ENCODE results near the gene NCK2. TPM values are rescaled to one million over a fixed set of nuclear protein-coding genes. Genes with fewer than 3 reads are reported as not detected.

The NCK2 gene
- 10 to 100 TPM; 65.2 to 71.4 (median 68.9) TPM for polyA plus RNA-seq (ENCODE audit: insufficient read length in 4 of 4)

DNA sequence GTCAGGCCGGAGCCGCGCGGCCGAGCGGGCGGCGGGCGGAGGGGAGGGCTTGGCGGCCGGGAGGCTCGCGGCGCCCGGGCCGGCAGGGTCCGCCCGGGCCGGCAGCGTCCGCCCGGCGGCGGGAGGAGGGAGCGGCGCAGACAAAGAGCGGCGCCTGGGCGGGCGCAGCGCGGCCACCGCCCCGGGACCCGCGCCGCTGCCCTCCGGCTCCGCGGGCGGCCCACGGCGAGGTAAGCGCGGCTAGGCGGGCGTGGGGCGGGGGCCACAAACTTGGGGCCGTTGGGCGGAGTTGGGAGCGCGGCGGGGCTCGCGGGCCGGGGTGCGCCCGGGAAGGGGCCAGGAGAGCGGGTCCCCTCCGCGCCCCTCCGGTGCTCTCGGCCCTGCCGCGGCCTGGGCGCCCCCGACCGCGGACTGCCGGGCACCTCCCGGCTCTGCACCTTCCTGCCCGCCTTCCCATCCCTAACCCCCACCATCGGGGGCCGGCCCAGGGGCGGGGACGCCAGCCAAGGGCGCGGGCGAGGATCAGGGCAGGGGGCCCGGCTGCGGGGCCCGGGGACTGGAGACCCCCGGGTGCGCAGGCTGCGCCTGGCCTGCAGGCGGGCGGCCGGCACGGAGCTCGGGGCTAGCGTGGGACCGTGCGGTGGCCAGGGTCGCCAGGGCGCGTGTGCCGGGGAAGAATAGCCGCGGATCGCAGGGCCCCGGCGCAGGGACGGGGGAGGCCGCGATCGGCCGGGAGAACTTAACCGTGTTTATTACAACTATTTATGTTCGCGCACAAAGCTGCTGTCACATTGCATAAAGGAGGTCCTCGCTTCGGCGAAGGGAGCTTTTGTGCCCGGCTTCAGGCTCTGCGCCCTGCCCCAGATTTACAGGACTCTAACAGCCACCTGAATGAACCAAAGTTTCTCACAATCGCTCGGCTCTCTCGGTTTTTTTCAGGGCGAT, at the start of gene NCK2:
Gene NCK2 (plus strand): TSS at position 4 of the 945 bp plus-strand sequence. CDS start 110,152 bp downstream, outside the sequence.
- peak in 2 of 4 donors; percentile 20 to 26 for DNase-seq (ENCODE audit: low read depth in 4 of 4, low spot score in 3 of 4)

DNA sequence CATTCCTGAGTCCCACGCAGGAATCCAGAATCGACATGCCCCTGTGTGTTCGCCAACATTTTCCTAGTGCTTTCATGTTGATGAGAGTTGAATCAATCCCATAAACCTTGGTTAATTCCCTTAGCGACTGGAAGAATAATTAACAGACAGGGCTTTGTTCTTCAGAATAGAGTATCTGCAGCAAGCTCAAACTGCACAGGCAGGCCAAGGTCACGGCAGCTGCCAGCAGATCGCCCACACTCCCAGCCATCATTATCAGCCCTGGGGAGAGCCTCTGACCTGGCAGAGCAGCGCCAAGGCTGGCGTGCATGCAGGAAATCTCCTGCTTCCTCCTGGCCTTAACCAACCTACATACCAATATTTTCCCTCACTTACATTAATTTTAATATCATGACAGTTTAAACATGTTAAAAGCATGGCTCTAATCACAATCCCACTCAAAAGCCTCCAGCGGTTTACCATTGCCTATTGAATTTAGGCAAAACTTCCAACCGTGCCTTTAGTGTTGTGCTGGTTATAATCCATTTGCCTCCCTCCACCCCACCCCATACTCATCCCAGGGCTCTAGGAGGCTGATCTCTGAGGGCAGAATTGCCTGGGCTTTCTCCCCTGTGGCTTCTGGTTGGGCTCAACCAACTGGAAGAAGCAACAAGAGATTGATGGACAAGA, 46.8 kb upstream of the NCK2 start:
- DNase-seq (ENCODE audit: low read depth in 4 of 4, low spot score in 3 of 4): no peak

DNA sequence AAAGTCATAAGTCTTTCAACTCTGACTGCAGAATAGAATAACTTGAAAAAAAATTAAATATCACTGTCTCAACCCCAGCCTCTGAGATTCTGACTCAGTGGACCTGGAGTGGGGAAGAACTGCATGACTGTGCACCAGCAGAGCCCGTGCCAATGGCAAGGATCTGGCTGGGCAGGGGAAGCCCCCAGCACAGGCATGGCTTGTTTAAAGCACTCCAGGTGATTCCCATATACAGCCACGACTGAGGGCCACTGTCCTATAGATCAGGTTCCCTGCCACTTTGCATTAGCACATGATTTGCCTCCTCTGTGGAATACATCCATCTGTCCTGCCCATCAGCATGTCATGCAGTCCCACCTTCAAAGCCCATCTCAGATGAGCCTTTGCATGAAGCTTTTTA, 45.9 kb upstream of the NCK2 start:
- DNase-seq (ENCODE audit: low read depth in 4 of 4, low spot score in 3 of 4): no peak

DNA sequence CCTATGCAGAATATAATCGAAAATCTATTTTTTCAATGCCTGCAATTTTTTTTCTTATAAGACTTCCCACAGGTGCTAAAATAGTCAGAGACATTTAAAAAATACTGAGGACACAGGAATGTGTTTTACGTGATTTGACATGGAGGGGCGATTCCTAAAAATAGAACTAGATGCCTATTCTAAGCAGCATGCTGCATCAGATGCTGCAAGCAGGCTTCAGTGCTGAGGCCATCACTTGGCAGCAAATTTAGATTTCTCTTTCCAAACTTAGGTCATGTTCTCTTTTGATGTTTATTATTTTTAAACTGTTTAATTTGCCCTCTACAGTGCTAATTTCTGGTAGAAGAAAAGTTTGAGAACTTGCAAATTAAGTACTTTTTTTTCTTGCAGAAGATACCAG, 43.7 kb upstream of the NCK2 start:
- DNase-seq (ENCODE audit: low read depth in 4 of 4, low spot score in 3 of 4): no peak

DNA sequence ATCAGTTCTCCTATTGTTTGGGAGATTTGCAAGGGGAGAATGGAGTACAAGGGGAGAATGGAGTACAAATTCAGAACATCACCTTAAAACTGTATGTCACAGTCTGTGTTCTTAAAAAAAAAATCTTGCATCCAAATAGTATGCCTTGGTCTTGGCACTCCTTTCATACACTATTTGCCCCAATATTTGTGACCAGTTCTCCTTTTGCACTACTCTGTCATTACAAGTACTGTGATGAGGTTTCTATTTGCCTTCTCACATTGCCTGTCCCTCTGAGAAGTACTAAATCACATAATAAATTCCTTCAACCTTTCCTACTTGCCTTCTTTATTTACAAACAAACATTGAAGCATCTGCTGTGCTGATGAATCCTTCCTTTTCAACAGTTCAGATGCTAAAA, 36.0 kb upstream of the NCK2 start:
- no peak for DNase-seq (ENCODE audit: low read depth in 4 of 4, low spot score in 3 of 4)

DNA sequence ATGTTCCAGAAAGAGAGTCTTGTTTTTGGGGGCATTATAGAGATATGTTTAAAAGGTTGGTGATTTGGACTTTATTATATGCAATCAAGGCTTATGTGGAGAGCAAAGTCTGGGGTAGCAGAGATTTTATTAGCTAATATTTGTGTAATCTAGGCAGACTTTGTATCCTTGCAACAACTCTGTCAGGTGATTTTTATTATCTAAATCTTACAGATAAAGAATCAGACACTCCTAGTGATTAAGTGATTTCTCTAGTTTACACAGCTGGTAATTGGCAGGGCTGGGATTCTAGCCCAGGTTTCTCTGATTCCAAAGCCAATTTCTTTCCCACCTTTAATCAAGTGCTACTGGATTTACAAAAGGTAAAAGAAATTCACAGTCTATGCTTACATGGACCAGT, 33.3 kb upstream of the NCK2 start:
- DNase-seq (ENCODE audit: low read depth in 4 of 4, low spot score in 3 of 4): no peak

DNA sequence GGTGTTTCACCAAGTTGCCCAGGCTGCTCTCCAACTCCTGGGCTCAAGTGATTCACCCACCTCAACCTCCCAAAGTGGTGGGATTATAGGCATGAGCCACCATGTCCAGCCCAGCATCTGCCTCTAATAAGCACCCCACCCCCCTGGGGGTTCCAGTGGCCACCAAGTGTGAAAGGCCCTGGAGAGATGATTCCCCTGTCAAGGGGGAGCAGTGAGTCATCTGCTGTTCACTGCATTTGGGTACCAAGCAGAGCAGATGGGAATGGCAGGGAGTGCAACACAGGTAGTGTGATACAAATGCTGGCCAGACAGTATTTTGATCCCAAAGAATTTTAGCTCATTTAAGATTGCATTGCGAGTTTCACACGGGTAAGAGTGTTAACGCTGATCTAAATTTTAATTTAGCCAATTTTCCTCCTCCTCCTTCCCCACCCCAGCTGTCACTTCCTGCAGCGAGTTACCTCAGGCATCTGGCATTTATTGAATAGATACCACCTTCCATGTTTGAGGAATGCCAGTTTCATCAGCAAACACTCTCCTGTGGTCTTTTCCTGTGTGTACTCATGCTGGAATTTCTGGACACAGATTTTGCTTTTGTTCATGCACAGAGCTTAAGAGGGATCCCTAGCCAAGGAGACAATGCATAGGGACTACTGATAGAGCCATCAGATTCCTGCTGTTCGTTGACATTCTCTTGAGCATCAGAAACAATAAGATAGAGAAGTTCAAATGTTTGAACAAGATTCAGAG, 32.4 kb upstream of the NCK2 start:
- DNase-seq (ENCODE audit: low read depth in 4 of 4, low spot score in 3 of 4): no peak

DNA sequence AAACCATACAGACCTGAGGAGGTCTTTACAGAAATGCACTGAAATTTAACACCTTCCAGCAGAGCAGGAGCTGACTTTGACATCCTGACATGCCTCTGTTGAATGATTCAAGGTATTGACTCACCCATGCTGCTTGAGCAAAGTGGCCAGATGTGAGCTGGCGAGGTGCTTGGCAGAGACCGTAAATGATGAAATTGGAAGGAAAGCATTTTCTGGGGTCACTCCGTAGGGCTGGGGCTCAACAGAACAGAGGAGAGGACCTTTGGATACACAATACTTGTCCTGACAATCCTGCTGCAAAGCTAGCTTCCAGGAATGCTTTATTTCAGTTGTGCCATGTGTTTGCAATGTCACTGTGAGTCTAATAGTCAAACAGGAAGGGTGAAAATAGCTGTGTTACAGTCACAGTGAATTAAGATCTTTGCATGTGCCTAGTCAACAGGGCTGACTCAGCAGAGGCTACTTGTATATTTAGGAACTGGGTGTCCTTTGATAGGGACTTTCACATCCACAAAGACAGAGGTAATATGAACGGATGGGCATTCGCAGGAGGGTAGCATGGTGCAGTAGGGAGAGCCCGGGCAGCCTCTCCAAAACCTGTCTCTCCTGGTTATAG, 31.6 kb upstream of the NCK2 start:
- DNase-seq (ENCODE audit: low read depth in 4 of 4, low spot score in 3 of 4): no peak

DNA sequence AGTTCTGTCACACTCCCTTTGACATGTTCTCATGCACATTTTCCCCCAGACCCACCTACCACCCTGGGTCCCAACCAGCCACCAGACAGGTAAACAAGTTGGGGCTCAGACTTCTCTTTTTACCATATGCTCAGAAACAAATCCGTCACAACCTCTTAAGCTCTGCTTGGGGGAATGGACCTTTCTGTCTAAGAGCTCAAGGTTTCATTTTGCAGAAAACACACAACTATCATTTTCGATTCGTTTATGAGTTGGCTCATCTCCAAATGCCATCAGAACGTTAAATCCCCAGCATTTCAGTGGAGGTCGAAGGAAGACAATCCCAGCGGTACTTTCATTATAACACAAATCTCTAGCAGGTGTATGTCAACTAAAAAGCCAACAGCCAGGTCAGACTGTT, 30.6 kb upstream of the NCK2 start:
- no peak for DNase-seq (ENCODE audit: low read depth in 4 of 4, low spot score in 3 of 4)

DNA sequence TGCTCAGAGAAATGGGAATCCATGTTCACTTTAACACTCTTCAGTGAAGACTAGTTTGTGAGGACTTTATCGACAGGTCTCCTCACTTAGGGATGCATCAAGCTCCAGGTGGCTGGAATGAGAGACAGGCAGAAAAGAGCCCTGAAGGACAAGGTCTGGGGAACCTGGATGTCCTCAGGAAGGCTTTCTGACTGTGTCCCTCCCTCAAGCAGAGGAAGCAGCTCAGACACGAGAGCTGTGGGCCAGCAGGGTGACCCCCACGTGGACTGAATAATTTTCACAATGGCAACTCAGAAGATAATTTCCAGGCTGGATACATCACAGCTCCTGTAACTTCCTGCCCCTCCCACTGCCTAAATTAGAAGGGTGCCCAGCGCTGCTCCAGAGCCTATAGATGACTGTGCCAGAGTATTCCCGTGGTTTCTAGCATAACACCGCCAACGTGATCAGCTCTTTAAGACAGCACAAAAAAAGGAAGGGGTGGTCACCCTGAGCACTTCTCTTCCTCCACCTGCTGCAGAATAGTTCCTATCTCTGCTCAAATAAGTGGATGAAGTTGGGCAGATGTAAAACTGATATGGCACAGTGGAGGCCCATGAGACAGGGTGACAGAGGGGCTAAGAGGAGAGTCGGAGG, 25.7 kb upstream of the NCK2 start:
- DNase-seq (ENCODE audit: low read depth in 4 of 4, low spot score in 3 of 4): no peak

DNA sequence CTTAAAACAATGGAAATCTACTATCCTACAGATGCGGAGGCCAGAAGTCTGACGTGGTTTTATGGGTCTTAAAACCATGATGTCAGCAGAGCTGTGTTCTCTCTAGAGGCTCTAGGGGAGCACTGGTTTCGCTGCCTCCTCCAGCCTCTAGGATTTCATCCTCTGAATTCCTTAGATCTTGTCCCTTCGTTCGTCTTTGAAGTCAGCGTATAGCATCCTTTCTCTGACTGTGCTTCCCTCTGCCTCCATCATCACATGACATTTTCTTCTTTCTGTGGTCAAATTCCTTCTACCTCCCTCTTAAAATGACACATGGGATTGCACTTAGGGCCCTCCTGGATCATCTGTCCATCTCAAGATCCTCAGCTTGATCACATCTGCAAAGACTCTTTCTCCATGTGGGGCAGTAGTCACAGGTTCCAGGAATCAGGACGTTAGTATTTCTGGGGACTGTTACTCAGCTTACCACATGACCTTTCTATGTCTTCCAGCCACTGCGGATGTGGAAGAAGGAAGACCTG, 22.7 kb upstream of the NCK2 start:
- DNase-seq (ENCODE audit: low read depth in 4 of 4, low spot score in 3 of 4): no peak

DNA sequence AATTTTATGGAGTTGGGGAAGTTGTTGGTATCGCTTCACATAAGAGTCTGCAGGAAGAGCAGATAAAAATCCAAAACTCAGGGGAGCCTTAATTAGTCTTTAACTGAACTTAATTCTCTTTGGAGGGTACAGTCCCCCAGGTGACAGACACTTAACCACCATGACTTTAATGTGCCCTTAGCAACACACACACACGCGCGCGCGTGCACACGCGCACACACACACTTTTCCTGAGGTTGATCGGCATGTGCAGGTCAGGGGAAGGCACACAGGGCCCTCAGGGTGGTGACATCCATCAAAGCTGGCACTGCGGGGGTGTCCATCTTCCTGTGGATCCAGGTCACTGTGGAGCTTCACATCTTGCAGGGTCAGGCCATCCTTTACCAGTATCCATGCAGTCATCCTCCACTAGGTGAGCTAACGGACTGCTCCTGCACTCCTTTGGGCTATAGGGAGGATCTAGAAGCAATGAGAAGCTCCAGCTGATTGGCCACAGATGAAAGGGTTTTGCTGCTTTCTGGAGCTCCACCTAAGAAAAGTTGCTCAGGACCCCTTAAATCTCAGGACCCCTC, 21.9 kb upstream of the NCK2 start:
- DNase-seq (ENCODE audit: low read depth in 4 of 4, low spot score in 3 of 4): no peak

DNA sequence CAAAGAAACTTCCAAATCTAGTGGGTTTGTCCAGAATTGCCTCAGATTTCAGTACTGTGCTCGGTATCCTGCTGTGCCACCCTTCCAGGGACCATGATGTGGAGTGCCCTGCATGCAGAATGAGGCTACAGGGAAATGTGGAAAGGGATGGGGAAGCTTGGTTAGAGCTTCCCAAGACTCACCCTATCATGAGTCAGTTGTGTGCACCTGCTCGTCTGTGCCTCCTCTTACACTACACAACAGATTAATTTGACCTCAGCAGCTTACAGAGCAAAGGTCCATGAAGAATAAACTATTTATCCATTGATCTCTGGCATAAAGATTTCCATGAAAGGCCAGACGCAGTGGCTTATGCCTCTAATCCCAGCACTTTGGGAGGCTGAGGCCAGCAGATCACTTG, 21.3 kb upstream of the NCK2 start:
- DNase-seq (ENCODE audit: low read depth in 4 of 4, low spot score in 3 of 4): no peak

DNA sequence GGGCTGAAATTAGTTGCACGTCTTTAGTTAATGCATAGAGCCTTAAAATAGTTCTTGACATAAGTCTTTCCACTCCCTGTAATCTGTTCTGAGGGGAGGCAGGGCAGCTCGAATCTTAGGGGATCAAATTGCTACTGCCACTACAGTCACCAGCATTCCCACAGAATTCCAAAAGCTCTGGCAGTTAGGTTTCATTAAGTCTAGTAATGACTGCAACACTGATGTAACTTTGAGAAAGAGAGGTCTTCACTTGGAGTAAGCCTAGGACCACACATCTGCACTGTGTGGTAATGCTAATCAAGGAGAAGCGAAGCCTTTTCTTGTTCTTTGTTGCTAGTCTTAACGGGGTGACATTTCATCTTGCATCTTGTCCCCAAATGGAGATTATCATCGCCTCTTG, 19.3 kb upstream of the NCK2 start:
- no peak for DNase-seq (ENCODE audit: low read depth in 4 of 4, low spot score in 3 of 4)

DNA sequence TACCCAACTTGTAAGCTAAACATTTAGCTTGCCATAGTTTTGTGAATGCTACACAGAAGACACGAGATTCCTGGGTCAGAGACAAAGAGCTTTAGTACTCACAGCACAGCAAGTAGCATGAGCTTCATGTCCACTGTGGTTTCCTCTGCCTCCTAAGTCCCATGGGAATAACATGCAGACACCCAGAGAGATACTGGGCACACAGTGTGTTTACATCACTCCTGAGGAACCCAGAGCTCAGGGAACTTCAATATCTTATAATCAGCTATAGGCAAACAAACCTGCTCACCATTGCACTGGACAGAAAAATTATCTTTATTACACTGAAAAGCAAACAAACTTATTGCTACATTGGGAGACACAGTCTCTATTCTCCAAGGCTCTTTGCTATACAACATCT, 14.5 kb upstream of the NCK2 start:
- no peak for DNase-seq (ENCODE audit: low read depth in 4 of 4, low spot score in 3 of 4)

DNA sequence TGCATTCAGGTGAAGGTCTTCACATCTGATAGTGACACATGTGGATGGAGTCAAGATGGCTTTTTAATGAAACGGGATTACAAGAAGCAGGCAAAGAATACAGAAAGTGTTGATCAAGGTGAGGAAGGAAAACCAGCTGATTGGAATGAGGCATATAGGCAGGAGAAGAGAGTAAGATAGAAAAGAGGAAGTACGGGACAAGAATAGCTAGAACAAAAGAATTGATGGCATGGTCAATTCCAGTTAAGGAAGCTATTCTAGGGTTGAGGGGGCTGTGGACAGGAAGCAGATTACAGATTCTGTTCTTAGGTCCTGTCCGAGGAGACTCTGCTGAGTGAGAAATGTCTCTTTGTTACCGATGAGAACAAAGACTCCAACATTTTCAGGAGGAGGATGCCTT, 13.2 kb upstream of the NCK2 start:
- DNase-seq (ENCODE audit: low read depth in 4 of 4, low spot score in 3 of 4): no peak

DNA sequence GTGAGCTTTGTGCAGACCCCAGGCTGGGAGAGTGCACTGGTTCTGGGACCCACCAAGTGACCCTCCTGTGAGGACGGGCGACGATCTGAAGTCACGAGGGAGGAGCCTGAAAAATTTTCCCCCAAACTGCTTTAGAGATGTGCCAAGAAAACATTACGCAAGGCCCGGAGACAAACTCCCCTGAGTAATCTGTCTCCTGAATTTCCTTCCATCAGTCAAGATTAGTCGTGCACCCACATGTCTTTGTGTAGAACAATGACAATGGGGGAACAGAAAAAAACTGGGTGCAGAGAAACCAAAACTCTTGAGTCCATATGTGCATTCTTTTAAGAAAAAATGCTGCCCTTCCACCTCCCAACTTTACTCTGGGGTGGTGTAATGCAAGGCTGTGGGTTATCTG, 12.6 kb upstream of the NCK2 start:
- no peak for DNase-seq (ENCODE audit: low read depth in 4 of 4, low spot score in 3 of 4)

DNA sequence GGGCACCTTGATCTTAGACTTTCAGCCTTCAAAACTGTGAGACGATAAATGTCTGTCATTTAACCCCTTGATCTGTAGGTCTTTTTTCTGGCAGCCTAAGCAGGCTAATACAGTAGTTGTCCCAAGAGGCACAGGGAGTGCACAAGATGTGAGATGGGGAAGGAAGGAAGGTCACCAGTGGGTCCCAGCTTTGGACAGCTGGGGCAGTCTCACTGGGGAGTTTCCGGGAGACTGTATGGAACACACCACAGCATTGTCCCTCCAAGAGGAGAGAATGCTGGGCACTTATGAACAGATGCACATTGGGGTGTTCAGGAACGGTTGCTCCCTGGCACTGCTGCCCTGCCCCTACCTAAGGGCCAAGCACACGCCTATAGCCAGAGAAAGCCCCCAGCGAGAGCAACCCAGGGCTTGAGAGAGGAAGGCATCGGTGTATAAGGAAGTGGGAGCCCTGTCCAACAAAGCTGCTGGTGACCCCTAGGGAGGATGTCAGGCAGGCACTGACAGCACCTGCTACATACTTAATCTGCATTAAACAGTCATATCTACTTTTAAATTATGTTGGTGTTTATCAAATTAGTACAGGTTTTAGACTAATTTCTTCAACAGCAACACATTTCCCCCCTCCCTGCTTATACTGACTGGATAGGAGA, 11.6 kb upstream of the NCK2 start:
- DNase-seq (ENCODE audit: low read depth in 4 of 4, low spot score in 3 of 4): no peak

DNA sequence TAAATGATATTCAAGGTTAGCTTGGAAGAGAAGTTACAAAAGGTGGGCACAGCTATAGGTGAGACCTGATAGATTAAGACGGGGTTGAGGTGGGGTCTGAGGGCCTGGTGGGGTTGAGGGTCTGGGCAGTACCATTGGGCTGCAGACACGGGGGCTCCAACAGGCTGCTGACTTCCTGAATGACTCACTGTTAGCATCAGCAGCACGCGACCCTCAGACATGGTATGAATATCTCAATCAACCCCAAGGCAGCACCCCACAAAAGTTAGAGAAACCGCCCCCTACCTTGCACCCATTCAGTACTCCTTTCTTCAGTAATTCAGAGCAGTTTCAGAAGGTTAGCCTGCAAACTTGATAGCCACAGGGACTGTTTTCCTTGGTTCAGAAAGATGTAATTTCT, 10.8 kb upstream of the NCK2 start:
- DNase-seq (ENCODE audit: low read depth in 4 of 4, low spot score in 3 of 4): no peak

Measured in right renal pelvis (tissue), 4 donors.